ENCODE data around the gene ELL3.
A peak's percentile ranks its signal among the peaks of the same experiment; 100 is the strongest.
"Not testable (repeated sequence)": the region's sequence is repeated elsewhere in the genome, so short reads cannot be mapped to it uniquely, and the experiment has no call there.

Gene ELL3

DNA sequence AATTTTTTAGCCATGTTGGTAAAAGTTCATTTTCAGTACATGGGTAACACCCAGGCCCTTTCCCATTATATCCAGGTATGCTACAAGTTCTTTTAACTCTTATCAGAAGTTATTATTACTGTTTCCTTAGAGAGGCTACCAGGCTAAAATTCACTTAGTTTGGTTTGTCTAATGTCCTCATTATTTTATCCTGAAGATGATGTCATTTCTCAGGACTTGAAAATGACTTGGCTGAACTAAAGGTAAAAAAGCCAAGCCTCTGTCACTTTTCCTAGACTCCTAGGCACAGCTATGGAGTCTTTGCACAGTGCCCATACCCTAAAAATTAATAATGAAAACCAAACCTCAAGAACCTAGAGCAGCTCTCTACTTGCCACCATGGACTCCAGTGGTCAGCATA lies 4.1 kb downstream of the ELL3 start:
- Mint-ChIP-seq H3K27ac (no peak overlapping the region), H3K4me1 (ENCODE audit: low read depth) (peaks cover 3% of the 10 kb centered on the region), H3K36me3 (ENCODE audit: low read depth) (peaks cover 36% of the 10 kb centered on the region), H3K27me3 (ENCODE audit: low read depth) (no peaks in the 10 kb centered on the region), H3K9me3 (no peaks in the 10 kb centered on the region), H3K4me3 (no peak overlapping the region)

DNA sequence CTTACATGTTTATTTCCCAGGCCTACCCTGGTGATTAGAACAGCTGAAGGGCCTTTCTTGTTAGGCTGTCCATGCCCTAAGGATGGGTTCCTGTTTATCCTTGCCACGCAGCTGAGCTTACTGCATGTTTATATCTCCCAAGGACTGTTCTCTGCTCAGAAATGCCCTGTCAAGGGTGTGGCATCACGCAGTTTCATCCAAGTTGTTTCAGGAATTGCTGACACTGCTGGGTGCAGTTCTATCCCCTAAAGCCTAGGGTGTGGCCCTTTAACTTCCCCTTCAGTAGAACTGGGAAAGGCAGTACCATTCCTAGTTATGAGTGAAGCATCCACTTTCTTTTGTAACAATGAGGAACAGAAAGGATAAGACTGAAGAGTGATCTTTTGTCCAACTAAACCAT lies 5.0 kb downstream of the ELL3 start:
- Mint-ChIP-seq H3K4me3 (no peak overlapping the region), H3K9me3 (no peaks in the 10 kb centered on the region), H3K27ac (no peak overlapping the region), H3K36me3 (ENCODE audit: low read depth) (peaks cover 36% of the 10 kb centered on the region), H3K4me1 (ENCODE audit: low read depth) (peaks cover 3% of the 10 kb centered on the region), H3K27me3 (ENCODE audit: low read depth) (no peaks in the 10 kb centered on the region)

DNA sequence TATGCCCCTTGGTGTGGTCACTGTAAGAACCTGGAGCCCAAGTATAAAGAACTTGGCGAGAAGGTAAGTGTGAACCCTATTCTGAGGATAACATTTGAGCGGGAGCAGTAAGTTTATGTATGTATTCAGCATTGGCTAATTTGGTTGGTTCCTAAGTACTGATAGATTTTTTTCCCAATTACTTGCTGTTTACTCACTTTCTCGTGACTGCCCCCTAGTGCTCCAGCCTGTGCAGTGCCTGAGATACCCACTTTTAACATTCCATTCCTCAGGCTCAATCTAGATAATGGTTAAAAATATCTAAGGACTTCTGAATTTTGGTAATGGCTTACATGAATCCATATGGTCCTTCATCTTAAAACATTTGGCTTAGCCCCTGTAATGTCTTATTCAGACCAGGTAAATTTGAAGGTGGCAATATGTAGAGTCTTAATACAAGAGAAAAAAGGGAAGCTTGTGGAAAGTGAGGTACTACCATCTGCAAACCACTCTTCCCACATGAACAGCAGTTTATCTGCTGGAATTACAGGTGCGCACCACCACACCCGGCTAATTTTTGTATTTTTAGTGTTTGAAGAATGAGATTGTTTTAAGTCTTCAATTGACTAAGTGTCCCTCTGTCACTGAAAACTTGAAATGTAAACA lies 7.1 kb downstream of the ELL3 start:
- Mint-ChIP-seq H3K9me3 (no peaks in the 10 kb centered on the region), H3K4me3 (no peak overlapping the region), H3K4me1 (ENCODE audit: low read depth) (peaks cover 3% of the 10 kb centered on the region), H3K27me3 (ENCODE audit: low read depth) (no peaks in the 10 kb centered on the region), H3K36me3 (ENCODE audit: low read depth) (peaks cover 43% of the 10 kb centered on the region), H3K27ac (no peak overlapping the region)

DNA sequence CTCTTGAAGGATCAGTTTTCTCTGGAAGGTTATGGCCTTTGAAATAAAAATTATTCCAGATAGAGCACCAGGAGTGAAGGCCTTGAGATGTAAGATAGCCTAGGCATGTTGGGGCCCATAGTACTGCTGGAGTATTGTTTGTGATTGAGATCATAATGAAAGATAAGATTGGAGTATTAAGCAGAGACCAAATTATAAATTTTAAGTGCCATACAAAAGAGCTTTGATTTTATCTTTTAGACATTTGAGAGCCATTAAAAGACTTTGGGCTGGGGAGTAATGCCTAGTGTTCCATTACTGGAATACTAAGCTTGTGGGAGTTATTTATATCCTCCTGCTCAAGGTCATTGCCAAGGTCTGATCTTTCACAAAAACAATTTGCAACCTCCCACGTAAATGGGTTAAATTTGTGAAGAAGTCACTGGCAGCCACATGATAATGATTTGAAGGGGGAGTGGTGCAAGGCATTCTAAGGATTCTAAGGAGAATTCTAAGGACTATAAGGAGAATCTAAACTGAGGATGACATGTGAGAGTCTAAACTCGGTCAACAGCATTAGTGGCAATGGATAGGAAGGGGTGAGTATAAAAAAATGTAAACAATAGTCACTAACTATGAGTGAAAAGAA lies 12.8 kb downstream of the ELL3 start:
- H3K36me3 Mint-ChIP-seq (ENCODE audit: low read depth) = peaks cover 46% of the 10 kb centered on the region

DNA sequence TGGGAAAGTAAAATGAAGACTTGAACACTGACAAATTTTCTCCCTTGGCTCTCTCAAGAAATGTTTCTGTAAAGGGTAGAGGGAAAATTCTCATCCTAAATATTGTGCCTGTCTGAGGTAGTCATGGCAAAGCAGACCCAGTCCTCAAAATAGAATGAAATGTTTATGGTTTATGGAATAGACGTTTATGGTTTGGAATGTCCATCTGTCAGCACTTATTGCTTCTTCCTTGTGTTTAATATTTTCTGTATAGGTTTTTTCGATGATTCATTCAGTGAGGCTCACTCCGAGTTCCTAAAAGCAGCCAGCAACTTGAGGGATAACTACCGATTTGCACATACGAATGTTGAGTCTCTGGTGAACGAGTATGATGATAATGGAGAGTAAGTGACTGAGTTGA lies 13.9 kb downstream of the ELL3 start:
- no peak overlapping the region for H3K4me3 Mint-ChIP-seq
- no peaks in the 10 kb centered on the region for H3K27me3 Mint-ChIP-seq (ENCODE audit: low read depth)
- no peak overlapping the region for H3K27ac Mint-ChIP-seq
- no peaks in the 10 kb centered on the region for H3K9me3 Mint-ChIP-seq
- H3K36me3 Mint-ChIP-seq (ENCODE audit: low read depth) = peaks cover 39% of the 10 kb centered on the region
- peaks cover 6% of the 10 kb centered on the region for H3K4me1 Mint-ChIP-seq (ENCODE audit: low read depth)

More for the DNA sequence above, 12.8 kb downstream of the ELL3 start:
- H3K27me3 Mint-ChIP-seq (ENCODE audit: low read depth) = no peaks in the 10 kb centered on the region
- H3K4me3 Mint-ChIP-seq = no peak overlapping the region
- H3K9me3 Mint-ChIP-seq = no peaks in the 10 kb centered on the region
- H3K27ac Mint-ChIP-seq = no peak overlapping the region
- peaks cover 6% of the 10 kb centered on the region for H3K4me1 Mint-ChIP-seq (ENCODE audit: low read depth)

DNA sequence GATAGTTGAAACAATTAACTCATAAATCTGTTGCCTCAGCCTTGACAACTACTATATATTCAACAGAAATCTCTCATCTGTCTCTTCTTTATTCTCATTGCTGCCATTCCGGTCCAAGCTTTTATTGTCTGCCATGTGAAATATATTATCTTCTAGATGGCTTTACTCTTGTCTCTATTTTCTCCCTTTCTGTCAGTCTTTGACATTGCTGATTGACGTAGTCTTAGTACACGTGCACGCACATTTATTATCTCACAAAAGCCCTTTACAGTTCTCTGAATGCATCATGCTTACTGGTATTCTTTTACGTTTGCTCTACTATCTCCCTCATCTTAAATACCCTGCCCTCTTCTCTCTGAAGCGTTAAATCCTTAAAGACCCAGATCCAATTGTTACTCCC lies 24.9 kb downstream of the ELL3 start:
- Mint-ChIP-seq H3K9me3 (no peaks in the 10 kb centered on the region), H3K4me3 (peak overlapping the region; percentile 2), H3K27me3 (ENCODE audit: low read depth) (no peaks in the 10 kb centered on the region), H3K36me3 (ENCODE audit: low read depth) (peaks cover 38% of the 10 kb centered on the region), H3K4me1 (ENCODE audit: low read depth) (peaks cover 27% of the 10 kb centered on the region), H3K27ac (peak overlapping the region; percentile 4)

DNA sequence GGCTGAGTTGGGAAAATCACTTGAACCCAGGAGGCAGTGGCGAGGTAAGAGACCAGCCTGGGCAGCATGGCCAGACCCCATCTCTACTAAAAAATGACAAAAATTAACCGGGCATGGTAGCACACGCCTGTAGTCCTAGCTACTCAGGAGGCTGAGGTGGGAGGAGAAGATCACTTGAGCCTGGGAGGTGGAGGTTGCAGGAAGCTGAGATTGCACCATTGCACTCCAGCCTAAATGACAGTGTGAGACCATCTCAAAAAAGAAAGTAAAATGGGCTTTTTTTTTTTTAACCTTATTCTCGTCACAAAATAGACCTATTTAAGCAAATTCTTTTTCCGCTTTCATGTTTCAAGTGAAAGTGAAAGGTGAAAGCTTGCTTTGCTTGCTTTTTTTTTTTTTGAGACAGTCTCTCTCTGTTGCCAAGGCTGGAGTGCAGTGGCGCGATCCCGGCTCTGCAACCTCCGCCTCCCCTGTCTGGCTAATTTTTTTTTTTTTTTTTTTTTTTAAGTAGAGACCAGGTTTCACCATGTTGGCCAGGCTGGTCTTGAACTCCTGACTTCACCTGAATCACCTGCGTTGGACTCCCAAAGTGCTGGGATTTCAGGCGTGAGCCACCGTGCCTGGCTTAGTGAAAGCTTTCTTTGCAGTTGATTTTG lies 26.9 kb downstream of the ELL3 start:
- Mint-ChIP-seq H3K27me3 (ENCODE audit: low read depth) (no peaks in the 10 kb centered on the region), H3K4me3 (peak overlapping the region; percentile 75), H3K4me1 (ENCODE audit: low read depth) (peaks cover 33% of the 10 kb centered on the region), H3K36me3 (ENCODE audit: low read depth) (peaks cover 26% of the 10 kb centered on the region), H3K27ac (peak overlapping the region; percentile 81), H3K9me3 (no peaks in the 10 kb centered on the region)

DNA sequence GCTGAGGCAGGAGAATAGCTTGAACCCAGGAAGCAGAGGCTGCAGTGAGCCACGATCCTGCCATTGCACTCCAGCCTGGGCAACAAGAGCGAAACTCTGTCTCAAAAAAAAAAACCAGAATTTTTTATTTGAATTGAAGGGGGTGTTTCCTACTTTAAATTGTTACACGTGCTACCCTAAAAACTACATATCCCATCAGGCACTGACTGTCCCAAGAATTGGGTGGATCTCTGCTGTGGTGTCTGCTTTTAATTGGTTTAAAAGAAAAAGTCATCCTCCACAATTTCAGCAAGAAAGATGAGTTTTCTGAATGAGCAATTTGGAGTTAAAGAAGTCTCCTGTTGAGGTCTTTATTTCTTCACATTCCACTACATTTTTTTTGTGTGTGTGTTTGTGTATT lies 28.4 kb downstream of the ELL3 start:
- H3K4me1 Mint-ChIP-seq (ENCODE audit: low read depth) = peaks cover 34% of the 10 kb centered on the region
- H3K4me3 Mint-ChIP-seq = peak overlapping the region; percentile 97
- H3K27me3 Mint-ChIP-seq (ENCODE audit: low read depth) = no peaks in the 10 kb centered on the region
- no peaks in the 10 kb centered on the region for H3K9me3 Mint-ChIP-seq
- H3K27ac Mint-ChIP-seq = peak overlapping the region; percentile 39
- peaks cover 19% of the 10 kb centered on the region for H3K36me3 Mint-ChIP-seq (ENCODE audit: low read depth)

DNA sequence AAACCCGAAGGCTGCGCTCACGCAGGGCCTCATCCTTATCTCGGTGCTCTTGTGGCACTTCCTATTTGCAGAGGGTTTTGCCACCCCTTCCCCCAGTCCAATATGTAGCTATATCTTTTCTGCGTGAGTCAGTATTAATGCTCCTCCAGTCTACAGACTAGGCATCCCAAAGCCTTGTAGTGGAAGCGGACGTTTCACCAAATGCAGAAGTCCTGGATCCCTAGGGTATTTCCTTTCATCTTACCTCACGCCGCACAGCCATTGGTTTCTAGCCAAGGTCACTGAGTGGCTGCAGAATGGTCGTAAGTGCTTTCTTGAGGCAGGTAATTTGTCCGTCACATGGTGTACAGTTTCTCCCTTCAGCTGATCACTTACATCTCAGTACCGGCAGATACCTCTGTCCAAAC lies 29.9 kb downstream of the ELL3 start:
- H3K27me3 Mint-ChIP-seq (ENCODE audit: low read depth); H3K9me3 Mint-ChIP-seq: not testable (repeated sequence)
- Mint-ChIP-seq H3K27ac (peak overlapping the region; percentile 99), H3K36me3 (ENCODE audit: low read depth) (peaks cover 12% of the 10 kb centered on the region), H3K4me3 (peak overlapping the region; percentile 97), H3K4me1 (ENCODE audit: low read depth) (peaks cover 27% of the 10 kb centered on the region)

DNA sequence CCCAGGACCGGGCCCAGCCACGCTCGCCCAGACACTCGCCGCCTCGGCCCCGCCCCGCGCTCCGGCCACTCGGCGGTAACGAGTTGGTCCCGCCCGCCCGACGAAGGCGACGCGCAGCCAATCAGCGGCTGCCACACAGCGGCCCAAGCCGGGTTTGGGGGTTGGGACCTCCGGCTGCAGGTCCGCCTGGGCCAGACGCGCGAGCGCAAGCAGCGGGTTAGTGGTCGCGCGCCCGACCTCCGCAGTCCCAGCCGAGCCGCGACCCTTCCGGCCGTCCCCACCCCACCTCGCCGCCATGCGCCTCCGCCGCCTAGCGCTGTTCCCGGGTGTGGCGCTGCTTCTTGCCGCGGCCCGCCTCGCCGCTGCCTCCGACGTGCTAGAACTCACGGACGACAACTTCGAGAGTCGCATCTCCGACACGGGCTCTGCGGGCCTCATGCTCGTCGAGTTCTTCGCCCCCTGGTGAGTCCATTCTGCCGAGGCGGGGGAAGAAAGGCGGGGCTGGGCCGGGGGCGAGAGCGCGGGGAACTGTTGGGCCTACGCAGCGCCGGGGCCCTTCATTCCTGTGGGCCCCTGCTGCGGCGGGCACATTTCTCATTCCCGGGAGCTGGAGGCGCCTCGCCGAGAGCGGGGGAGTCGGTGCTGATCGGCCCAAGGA lies 30.4 kb downstream of the ELL3 start, which contains the start of gene PDIA3:
Gene PDIA3, plus strand, starts transcription at position 194 of the 658 bp plus-strand sequence. Its CDS starts 102 bp downstream, at position 296.
- H3K9me3 Mint-ChIP-seq; H3K27me3 Mint-ChIP-seq (ENCODE audit: low read depth); H3K36me3 Mint-ChIP-seq (ENCODE audit: low read depth): not testable (repeated sequence)
- H3K4me3 Mint-ChIP-seq = peak within 1 kb of the TSS; percentile 97
- H3K4me1 Mint-ChIP-seq (ENCODE audit: low read depth) = peaks cover 23% of the 10 kb centered on the region
- peak within 1 kb of the TSS; percentile 99 for H3K27ac Mint-ChIP-seq

DNA sequence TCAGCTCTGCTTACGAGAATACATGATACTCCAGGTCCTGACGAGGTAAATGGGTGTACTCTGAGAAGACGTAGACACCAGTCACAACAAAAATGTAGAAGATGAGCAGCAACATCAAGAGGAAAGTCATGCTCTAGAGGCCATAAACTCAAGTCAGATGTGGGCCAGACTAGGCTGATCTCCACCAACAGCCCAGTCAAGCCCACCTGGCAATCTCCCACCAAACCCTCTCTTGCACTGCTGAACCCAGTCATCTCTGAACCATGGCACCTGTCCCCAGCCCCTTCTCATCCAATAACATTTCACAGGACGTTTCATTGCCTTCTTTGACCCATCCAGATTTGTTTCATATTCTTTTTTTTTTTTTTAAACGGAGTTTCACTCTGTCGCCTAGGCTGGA lies 41.4 kb downstream of the ELL3 start:
- peaks cover 5% of the 10 kb centered on the region for H3K4me1 Mint-ChIP-seq (ENCODE audit: low read depth)
- H3K27me3 Mint-ChIP-seq (ENCODE audit: low read depth) = peaks cover 12% of the 10 kb centered on the region
- no peaks in the 10 kb centered on the region for H3K36me3 Mint-ChIP-seq (ENCODE audit: low read depth)
- H3K4me3 Mint-ChIP-seq = no peak overlapping the region
- H3K9me3 Mint-ChIP-seq = no peaks in the 10 kb centered on the region
- no peak overlapping the region for H3K27ac Mint-ChIP-seq

DNA sequence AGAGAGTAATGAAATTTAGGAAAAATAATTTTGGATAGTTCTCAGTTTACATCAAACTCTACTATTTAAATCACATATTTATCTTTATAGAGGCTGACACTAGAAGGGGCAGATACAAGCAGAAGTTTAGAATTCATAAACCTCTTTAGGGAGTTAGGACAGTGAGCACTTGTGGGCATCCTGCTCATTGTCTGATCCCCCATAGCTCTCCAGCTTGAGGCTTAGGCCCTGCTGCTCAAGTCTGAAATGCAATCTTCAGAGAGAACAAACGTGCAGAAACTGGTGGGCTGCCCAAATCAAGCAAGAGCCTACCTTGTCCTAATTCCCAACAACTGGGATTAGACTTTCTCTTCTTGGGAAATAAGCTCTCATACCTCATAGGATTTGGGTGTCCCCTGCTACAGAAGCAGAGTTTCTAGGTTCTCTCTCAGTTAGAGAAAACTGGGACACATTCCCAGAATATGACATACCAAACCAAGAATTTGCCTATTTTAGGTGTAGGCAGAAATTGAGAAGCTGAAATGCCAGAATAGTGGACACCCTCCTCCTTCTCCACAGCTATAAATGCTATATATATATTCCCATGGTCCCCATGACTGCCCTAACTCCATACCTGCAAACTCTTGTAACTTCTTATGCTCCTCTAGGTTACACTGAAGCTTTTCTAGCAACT lies 48.6 kb downstream of the ELL3 start:
- H3K4me3 Mint-ChIP-seq; H3K36me3 Mint-ChIP-seq (ENCODE audit: low read depth); H3K27ac Mint-ChIP-seq; H3K9me3 Mint-ChIP-seq; H3K4me1 Mint-ChIP-seq (ENCODE audit: low read depth): not testable (repeated sequence)
- H3K27me3 Mint-ChIP-seq (ENCODE audit: low read depth) = peaks cover 13% of the 10 kb centered on the region

DNA sequence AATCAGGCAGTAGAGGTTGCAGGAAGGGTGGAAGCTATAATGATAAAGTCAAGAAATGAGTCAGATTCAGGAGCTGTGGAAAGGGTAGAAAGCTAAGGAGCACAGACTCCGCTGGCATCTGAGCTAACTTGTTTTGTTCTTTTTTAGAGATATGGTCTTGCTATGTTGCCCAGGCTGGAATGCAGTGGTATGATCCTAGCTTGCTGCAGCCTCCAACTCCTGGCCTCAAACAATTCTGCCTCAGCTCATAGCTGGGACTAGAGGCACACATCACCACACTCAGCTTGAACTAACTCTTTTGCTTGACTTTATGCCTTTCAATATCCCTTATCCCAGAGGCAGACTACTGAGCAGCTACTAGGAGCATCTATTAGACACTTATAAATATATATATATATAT lies 50.5 kb downstream of the ELL3 start:
- H3K4me3 Mint-ChIP-seq; H3K36me3 Mint-ChIP-seq (ENCODE audit: low read depth); H3K27ac Mint-ChIP-seq; H3K9me3 Mint-ChIP-seq; H3K27me3 Mint-ChIP-seq (ENCODE audit: low read depth); H3K4me1 Mint-ChIP-seq (ENCODE audit: low read depth): not testable (repeated sequence)

DNA sequence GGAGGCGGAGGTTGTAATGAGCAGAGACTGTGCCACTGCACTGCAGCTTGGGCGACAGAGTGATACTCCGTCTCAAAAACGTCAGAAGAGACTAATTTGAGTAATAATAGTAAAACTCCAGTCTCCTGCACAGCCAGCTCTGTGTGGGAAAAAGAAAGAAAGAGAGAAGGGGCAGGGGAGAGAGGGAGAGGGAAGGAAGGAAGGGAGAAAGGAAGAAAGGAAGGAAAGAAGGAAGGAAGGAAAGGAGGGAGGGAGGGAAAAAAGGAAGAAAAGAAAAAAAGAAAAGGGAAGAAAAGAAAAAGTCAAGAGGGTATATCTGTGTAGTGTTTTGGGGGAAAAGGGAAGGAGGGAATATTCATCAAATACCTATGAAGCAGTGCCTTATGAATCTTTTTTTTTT lies 53.6 kb downstream of the ELL3 start:
- Mint-ChIP-seq H3K4me3 (no peak overlapping the region), H3K27me3 (ENCODE audit: low read depth) (peaks cover 17% of the 10 kb centered on the region)

More for the DNA sequence above, 53.6 kb downstream of the ELL3 start:
- Mint-ChIP-seq H3K4me1 (ENCODE audit: low read depth) (no peaks in the 10 kb centered on the region), H3K36me3 (ENCODE audit: low read depth) (no peaks in the 10 kb centered on the region), H3K27ac (no peak overlapping the region), H3K9me3 (no peaks in the 10 kb centered on the region)

All from T-helper 1 cell treated with Interleukin-12 subunit alpha and Interleukin-12 subunit beta and Interleukin-4 antibody, amounts not matched to agents 30 μg/mL and 1 μg/mL, for 36 hours (primary cell).